HFFc6 (cell line): ENCODE data around the gene PPIP5K1. TPM values are rescaled to one million over a fixed set of nuclear protein-coding genes. Genes with fewer than 3 reads are reported as not detected.

Experiments
- DNase-seq: peaks from one replicate; pipeline ENCODE4 v3.0.0-alpha.2; 2018
- H3K27ac Mint-ChIP-seq: 2 replicates; pipeline ENCODE4 v1.8.0; 2020; ENCODE audit warnings: mild to moderate bottlenecking, mixed read lengths
- H3K27me3 Mint-ChIP-seq: 2 replicates; pipeline ENCODE4 v1.8.0; 2021; ENCODE audit warnings: mild to moderate bottlenecking, moderate library complexity, mixed read lengths; ENCODE audit not compliant: insufficient read depth
- H3K36me3 Mint-ChIP-seq: 2 replicates; pipeline ENCODE4 v1.8.0; 2021; ENCODE audit warnings: low read depth, mixed read lengths
- H3K4me1 Mint-ChIP-seq: 2 replicates; pipeline ENCODE4 v1.8.0; 2020; ENCODE audit warnings: low read depth, mixed read lengths
- H3K4me3 Mint-ChIP-seq: 2 replicates; pipeline ENCODE4 v1.8.0; 2020; ENCODE audit warnings: mild to moderate bottlenecking, moderate library complexity, mixed read lengths
- H3K9me3 Mint-ChIP-seq: 2 replicates; pipeline ENCODE4 v1.8.0; 2020; ENCODE audit warnings: mild to moderate bottlenecking, mixed read lengths
- CTCF ChIP-seq: fragments of 200-600 bp; sonication (generic); IDR thresholded peaks from 2 replicates; pipeline ENCODE4 v1.5.0; 2021; ENCODE audit warnings: antibody characterized with exemption, mild to moderate bottlenecking
- total RNA-seq, 6 experiments: library from RNA; stranded (reverse); fragmentation: NEBNext Ultra II Directional; extraction: Animal tissue kit (Norgen Biotek cat#: 25700); gene quantifications; 2 replicates in 1 of 6; 3 replicates in 5 of 6; pipeline ENCODE4 v1.2.3, GENCODE V29; 2021

The PPIP5K1 gene
- total RNA-seq, 6 experiments from 2014 or later: 16.3 to 23.3 (median 20.1) TPM

DNA sequence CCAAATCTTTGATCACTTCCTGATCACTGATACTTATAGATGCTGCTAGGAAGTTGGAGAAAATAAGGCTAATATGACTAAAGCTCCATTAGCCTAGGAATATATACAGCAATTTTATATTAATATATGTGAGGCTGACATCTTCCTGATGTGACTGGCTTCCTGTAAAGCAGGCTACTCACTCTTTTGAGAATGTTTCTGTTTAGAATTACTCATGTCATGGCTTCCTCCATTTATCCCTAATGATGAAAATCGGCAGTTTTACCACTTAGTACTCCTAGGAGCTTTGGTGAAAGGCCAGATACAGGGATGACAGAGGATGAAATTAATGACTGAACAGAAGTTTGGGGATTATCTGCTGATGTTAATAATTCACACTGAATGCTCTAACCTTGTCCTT is 76.5 kb downstream of the PPIP5K1 start:
- Mint-ChIP-seq H3K36me3 (peaks cover 4% of the 10 kb centered on the region; the same call in 1 of the 2 replicates), H3K4me1 (peaks cover 84% of the 10 kb centered on the region), H3K4me3 (peak overlapping the region; percentile 53), H3K27ac (peak overlapping the region; percentile 82), H3K27me3 (peaks cover 2% of the 10 kb centered on the region), H3K9me3 (no peaks in the 10 kb centered on the region)
- TF ChIP-seq CTCF: no peak
- DNase-seq: peak; percentile 18

DNA sequence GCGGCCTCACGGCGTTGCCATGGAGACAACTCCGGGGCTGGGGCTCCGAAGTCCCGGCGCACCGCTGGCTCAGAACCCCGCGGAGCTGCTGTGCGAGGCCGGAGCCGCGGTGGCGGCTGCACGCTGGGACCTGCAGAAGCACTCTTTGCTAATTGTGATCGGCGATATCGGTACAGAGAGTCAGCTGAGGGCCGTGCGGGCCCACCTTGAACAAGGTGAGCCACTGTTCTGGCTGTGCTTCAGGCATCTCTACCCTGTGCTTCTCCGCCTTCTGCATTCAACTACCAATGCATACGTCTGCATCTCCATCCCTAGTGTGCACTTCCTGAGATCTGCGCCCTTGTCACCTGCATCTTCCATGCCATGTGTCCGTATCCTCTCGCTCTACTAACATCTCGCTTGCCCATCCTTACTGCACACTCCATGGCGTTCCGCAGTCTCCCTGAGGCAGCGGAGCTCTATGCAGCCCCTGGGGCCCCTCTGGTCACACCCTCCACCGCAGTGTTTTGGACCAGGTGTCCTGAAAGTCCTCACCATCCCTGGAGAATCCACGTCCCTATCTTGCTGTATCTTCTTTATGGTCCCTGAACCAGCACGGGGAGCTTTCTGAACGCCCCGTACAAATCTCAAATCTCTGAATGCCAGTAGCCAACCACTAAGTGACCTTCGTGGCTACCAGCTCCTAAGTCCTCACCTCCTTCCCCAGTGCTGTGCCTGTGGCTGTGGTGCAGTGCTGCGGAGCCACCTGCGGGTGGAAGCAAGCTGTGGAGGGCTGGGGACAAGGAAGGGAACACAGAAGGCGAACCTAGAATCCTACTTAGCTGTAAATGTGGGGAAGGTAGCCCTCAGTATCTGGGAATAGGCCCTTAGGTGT is 78.8 kb downstream of the PPIP5K1 start:
- DNase-seq: no peak
- H3K4me1 Mint-ChIP-seq: peaks cover 79% of the 10 kb centered on the region
- peaks cover 2% of the 10 kb centered on the region; the same call in 1 of the 2 replicates for H3K27me3 Mint-ChIP-seq
- H3K36me3 Mint-ChIP-seq: no peaks in the 10 kb centered on the region
- TF ChIP-seq CTCF: peak; percentile 57
- no peaks in the 10 kb centered on the region for H3K9me3 Mint-ChIP-seq
- peak overlapping the region; percentile 86 for H3K27ac Mint-ChIP-seq
- peak overlapping the region; percentile 94 for H3K4me3 Mint-ChIP-seq

DNA sequence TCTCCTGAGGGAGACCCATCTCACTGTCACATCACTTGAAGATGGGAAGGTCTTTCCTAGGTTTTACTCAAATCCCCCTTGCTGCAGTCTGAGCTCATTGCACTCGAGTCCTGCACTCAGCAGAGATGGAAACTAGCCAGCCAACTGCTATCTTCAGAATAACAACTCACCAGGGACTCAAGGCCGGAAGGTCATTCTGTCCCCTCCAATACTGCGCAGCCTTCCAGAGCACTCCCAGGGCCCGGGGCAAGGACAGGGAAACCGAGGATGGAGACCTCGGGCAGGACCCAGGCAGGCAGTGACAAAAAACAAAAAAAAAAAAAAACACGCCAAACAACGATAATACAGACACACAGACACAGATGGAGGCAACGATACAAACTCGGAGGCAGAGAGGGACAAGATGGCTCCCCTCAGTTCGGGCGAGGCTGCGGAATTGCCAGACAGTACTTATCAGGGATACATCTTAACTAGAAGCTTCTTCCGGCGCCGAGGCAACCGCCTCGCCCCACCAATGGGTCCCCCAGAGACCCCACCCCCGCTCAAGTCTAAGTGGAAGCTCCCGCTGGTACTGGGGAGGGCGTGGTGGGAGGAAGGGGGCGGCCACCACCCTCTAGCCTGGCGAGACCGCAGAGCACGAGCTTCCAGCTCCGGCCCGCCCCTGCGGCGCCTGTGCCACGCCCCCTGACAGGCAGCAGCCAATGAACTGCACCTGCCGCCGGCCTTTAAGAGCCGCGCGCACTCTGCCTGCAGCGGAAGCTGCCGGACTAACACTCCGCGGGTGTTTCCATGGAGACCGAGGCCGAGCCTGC is 79.6 kb downstream of the PPIP5K1 start:
- TF ChIP-seq CTCF: peak; percentile 63
- H3K36me3 Mint-ChIP-seq: no peaks in the 10 kb centered on the region
- H3K9me3 Mint-ChIP-seq: no peaks in the 10 kb centered on the region
- peaks cover 79% of the 10 kb centered on the region for H3K4me1 Mint-ChIP-seq
- H3K4me3 Mint-ChIP-seq: peak overlapping the region; percentile 94
- DNase-seq: peak; percentile 99
- peaks cover 2% of the 10 kb centered on the region; the same call in 1 of the 2 replicates for H3K27me3 Mint-ChIP-seq
- H3K27ac Mint-ChIP-seq: peak overlapping the region; percentile 97

DNA sequence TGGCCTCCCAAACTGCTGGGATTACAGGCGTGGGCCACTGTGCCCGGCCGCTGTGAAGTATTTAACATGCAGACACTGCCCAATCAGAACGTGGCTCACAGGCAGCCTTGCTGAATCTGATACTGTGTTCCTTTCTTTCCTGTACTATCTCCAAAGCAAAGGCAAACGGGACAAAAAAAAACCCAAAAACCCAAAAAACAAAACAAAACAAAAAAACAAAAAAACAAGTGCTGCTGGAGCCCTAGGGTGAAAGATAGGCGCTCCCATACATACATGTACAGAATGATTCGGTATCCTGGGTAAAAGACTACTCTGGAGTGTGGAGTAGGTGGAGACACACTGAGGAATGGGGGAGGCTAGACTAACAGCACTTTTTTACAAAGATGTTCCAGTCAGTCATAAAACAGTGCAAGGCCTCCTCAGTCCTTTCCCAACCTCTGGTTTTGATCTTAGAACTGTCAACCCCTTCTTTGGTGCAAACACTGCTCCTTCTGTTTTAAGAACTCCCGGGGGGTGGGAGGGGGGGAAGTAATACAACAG is 80.3 kb downstream of the PPIP5K1 start:
- H3K9me3 Mint-ChIP-seq: no peaks in the 10 kb centered on the region
- peak; percentile 34 for DNase-seq
- H3K36me3 Mint-ChIP-seq: no peaks in the 10 kb centered on the region
- peak overlapping the region; percentile 97 for H3K27ac Mint-ChIP-seq
- H3K4me3 Mint-ChIP-seq: peak overlapping the region; percentile 94
- H3K27me3 Mint-ChIP-seq: peaks cover 2% of the 10 kb centered on the region; the same call in 1 of the 2 replicates
- no peak for TF ChIP-seq CTCF
- H3K4me1 Mint-ChIP-seq: peaks cover 80% of the 10 kb centered on the region

- H3K4me1 Mint-ChIP-seq: peaks cover 78% of the 10 kb centered on the region
- H3K27ac Mint-ChIP-seq: peak overlapping the region; percentile 97
- peak; percentile 39 for DNase-seq
- no peaks in the 10 kb centered on the region for H3K27me3 Mint-ChIP-seq
- H3K4me3 Mint-ChIP-seq: peak overlapping the region; percentile 94
- TF ChIP-seq CTCF: no peak
- H3K36me3 Mint-ChIP-seq: no peaks in the 10 kb centered on the region
- H3K9me3 Mint-ChIP-seq: no peaks in the 10 kb centered on the region
Observed at GRCh38 chr15:43508991-43509659, 80.9 kb downstream of the PPIP5K1 start.
